ENCODE measurements around the gene SOWAHB.
A peak's percentile ranks its signal among the peaks of the same experiment; 100 is the strongest.
"Not testable (repeated sequence)": the region's sequence is repeated elsewhere in the genome, so short reads cannot be mapped to it uniquely, and the experiment has no call there.

Gene SOWAHB

GRCh38 chr4:76894537-76895255 is 3.2 kb downstream of the SOWAHB start:
- no peak for DNase-seq

GRCh38 chr4:76892601-76893000 is 5.3 kb downstream of the SOWAHB start:
- no peak for DNase-seq

GRCh38 chr4:76892001-76892400 is 5.9 kb downstream of the SOWAHB start:
- DNase-seq, result no peak

GRCh38 chr4:76886848-76887441 is 11.0 kb downstream of the SOWAHB start:
- DNase-seq, result no peak

GRCh38 chr4:76886214-76886613 is 11.7 kb downstream of the SOWAHB start:
- no peak for DNase-seq

GRCh38 chr4:76883147-76883546 is 14.8 kb downstream of the SOWAHB start:
- no peak for DNase-seq

GRCh38 chr4:76882630-76883029 is 15.3 kb downstream of the SOWAHB start:
- DNase-seq, result no peak

- no peak for DNase-seq
Measured at GRCh38 chr4:76881375-76881774, 16.6 kb downstream of the SOWAHB start.

GRCh38 chr4:76879731-76880364 is 18.1 kb downstream of the SOWAHB start:
- DNase-seq, result no peak

GRCh38 chr4:76878641-76879165 is 19.2 kb downstream of the SOWAHB start:
- DNase-seq, result not testable (repeated sequence)

- peak; percentile 7 for DNase-seq
Measured at GRCh38 chr4:76874176-76874575, 23.8 kb downstream of the SOWAHB start.

- no peak for DNase-seq
Measured at GRCh38 chr4:76873495-76873894, 24.4 kb downstream of the SOWAHB start.

GRCh38 chr4:76872556-76872955 is 25.4 kb downstream of the SOWAHB start:
- no peak for DNase-seq

- DNase-seq, result not testable (repeated sequence)
Measured at GRCh38 chr4:76868780-76869179, 29.2 kb downstream of the SOWAHB start.

GRCh38 chr4:76867880-76868655 is 29.9 kb downstream of the SOWAHB start:
- peak; percentile 32 for DNase-seq

GRCh38 chr4:76867377-76867776 is 30.6 kb downstream of the SOWAHB start:
- DNase-seq, result no peak

- no peak for DNase-seq
Measured at GRCh38 chr4:76866641-76867040, 31.3 kb downstream of the SOWAHB start.

GRCh38 chr4:76858319-76858718 is 39.6 kb downstream of the SOWAHB start:
- no peak for DNase-seq

- DNase-seq, result no peak
Measured at GRCh38 chr4:76857074-76857409, 40.9 kb downstream of the SOWAHB start.

- DNase-seq, result no peak
Measured at GRCh38 chr4:76856243-76857073, 41.5 kb downstream of the SOWAHB start.

GRCh38 chr4:76854858-76855257 is 43.1 kb downstream of the SOWAHB start:
- no peak for DNase-seq

- no peak for DNase-seq
Measured at GRCh38 chr4:76851375-76851774, 46.6 kb downstream of the SOWAHB start.

Data from hematopoietic multipotent progenitor cell treated with erythropoietin and hydrocortisone succinate and interleukin-3 and kit ligand, for 4 days (in vitro differentiated cells).